SIG-M5 (cell line): ENCODE measurements around the gene SLITRK4.

Experiments
- DNase-seq: peaks from one replicate; lab custom pipeline; 2025; lab: John Stamatoyannopoulos, UW

SLITRK4 gene, protein sequence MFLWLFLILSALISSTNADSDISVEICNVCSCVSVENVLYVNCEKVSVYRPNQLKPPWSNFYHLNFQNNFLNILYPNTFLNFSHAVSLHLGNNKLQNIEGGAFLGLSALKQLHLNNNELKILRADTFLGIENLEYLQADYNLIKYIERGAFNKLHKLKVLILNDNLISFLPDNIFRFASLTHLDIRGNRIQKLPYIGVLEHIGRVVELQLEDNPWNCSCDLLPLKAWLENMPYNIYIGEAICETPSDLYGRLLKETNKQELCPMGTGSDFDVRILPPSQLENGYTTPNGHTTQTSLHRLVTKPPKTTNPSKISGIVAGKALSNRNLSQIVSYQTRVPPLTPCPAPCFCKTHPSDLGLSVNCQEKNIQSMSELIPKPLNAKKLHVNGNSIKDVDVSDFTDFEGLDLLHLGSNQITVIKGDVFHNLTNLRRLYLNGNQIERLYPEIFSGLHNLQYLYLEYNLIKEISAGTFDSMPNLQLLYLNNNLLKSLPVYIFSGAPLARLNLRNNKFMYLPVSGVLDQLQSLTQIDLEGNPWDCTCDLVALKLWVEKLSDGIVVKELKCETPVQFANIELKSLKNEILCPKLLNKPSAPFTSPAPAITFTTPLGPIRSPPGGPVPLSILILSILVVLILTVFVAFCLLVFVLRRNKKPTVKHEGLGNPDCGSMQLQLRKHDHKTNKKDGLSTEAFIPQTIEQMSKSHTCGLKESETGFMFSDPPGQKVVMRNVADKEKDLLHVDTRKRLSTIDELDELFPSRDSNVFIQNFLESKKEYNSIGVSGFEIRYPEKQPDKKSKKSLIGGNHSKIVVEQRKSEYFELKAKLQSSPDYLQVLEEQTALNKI

GRCh38 chrX:143635915-143636314, at the start of gene SLITRK4:
TSS of gene SLITRK4 (minus strand) at chrX:143636101. CDS start at chrX:143631108, 4,993 bp downstream.
- DNase-seq: no peak

- DNase-seq: no peak
Observed at GRCh38 chrX:143683486-143683885, 47.6 kb upstream of the SLITRK4 start.

DNA sequence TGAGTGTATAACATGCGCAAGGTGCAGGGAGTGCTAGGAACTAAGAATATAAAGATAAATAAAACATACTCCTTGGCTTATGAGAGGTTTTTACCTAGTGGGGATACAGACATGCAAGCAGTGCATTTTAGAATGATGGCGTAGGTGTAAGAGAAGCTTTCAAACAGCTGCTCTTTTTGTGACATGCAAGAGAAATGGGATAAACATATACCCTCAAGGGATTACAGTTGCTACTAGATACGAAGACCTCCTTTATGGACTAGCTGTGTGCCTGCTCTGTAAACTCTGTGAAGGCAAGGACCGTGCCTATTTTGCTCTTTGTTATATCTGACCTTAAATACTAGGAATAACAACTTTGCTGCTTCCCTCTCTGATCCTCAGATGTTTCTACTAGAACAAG, 39.0 kb upstream of the SLITRK4 start:
- DNase-seq: no peak

- no peak for DNase-seq
Observed at GRCh38 chrX:143669395-143669794, 33.5 kb upstream of the SLITRK4 start.

DNA sequence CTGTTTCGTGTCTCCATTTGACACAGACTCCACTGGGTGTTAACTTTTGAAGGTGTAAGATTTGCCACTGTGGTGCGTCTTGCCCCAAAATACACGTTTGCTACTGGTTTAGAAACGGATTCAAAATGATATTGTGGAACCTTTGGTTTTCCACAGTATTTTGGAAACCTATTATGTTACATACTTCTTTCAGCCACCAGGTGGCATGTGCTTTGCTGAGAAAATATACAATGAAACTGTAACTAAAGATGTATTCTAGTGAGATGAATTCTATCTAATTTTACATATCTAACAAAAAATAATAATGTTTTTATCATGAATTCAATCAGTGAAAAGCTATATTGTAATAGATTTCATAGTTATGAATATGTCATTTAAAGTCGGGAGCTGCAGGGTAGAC, 28.4 kb upstream of the SLITRK4 start:
- no peak for DNase-seq

DNA sequence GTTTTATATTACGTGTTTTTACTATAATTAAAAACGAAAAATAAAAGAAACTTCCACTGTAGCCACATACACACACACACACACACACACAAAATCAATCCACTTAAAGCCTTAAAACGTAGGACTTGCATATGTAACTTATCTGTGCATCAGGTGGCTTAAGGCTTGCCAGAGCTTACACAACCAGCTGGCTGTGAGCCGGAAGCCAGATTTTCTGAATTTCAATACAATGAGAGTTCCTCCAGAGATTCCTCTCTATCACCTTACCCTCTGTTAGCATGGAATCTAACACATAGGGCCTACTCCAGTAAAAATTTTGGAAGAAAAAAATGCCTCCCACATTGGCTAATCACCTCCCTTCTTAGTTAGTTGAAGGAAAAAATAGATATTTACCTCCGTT, 27.9 kb upstream of the SLITRK4 start:
- no peak for DNase-seq

- DNase-seq: no peak
Observed at GRCh38 chrX:143661286-143661685, 25.4 kb upstream of the SLITRK4 start.

- DNase-seq: no peak
Observed at GRCh38 chrX:143648705-143649104, 12.8 kb upstream of the SLITRK4 start.

- DNase-seq: no peak
Observed at GRCh38 chrX:143642426-143642825, 6.5 kb upstream of the SLITRK4 start.

- no peak for DNase-seq
Observed at GRCh38 chrX:143636831-143637230, 930 bp upstream of the SLITRK4 start.

DNA sequence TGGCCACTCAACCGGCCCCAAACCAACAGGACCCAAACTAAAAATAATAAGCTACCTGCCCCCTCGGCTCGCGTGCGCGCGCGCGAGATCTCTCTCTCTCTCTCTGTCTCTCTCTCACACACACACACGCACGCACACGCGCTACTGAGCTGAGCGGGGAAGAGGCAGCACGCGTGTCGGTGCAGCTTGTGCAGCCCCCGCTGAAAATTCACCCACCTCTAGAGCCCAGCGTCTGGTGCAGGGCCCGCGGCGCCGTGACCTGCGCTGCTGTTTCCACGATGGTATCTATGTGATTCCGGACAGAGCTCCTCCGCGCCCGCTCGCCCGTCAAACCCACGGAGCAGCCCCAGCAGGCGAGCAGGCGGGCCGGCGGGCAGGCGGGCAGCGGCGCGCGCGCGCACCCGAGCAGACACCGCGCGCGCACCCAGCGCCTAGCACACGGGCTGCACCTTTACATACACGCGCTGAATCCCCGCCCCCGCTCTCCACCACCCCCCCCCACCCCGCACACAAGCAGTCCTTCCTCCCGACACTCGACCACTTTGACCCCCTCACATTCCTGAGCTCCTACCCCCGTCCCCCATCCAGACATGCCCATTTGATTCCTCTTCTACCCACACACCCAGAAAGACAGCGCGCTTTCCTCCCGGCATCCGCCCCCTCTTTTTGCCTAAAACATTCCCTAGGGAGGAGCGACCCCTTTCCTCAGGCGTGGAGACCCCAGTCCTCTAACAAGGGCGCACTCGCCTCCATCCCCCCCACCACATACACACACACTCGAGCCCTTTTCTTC, 1.0 kb downstream of the SLITRK4 start:
- DNase-seq: no peak

DNA sequence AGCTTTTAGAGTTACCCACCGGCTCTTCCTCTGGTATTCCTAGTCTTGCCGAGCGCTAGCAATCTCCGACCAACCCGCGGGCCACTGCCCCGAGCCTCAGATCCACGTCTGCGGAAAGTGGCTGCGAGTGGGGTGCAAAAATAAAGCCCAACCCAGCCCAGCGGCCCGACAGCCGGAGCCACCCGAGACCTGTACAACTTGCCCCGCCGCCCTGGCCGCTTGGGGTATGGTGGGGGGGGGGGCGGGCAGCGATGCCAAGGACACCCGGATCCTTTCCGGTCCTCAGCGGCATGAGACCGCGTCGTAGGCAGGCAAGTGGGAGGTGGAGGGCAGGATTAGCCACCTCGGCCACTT, 1.6 kb downstream of the SLITRK4 start:
- no peak for DNase-seq

GRCh38 chrX:143633461-143634308, 2.2 kb downstream of the SLITRK4 start:
- no peak for DNase-seq

- no peak for DNase-seq
Observed at GRCh38 chrX:143632625-143633410, 3.1 kb downstream of the SLITRK4 start.

DNA sequence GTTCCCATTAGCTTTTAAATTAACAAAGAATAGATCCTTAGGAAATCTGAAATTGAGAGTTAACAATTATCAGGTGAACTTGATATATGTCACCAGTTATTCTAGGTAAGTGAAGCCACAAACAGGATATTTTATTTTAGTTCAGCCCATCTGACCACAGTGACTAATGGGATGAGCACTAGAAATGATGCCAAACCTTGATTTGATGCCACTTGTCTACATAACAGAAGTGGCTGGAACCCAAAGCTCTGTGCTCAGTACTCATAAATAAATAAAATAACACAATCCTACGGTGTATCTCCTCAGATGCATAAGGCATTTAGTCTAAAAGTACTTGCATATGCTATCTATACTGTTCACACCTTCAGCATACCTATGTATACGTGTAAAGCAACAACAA, 12.2 kb downstream of the SLITRK4 start:
- no peak for DNase-seq

- DNase-seq: no peak
Observed at GRCh38 chrX:143621276-143621675, 14.6 kb downstream of the SLITRK4 start.

DNA sequence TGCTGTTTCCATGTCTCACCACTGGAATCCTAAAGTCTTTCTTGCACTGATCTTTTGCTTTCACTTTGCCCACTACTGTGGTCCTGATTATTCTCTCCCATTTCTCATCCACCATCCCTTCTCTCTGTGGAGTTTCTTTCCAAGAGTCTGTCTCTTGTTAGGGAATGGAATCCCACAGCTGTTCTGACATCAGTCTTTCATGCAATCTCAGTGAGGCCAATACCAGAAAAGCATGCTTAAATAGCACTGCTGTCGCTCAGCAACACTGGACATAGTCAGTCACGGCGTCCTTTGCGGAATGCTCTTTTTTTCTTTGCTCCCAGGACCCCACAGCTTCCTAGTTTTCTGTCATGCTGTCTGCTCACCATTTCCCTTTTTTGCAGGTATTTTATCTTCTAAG, 20.1 kb downstream of the SLITRK4 start:
- DNase-seq: no peak

DNA sequence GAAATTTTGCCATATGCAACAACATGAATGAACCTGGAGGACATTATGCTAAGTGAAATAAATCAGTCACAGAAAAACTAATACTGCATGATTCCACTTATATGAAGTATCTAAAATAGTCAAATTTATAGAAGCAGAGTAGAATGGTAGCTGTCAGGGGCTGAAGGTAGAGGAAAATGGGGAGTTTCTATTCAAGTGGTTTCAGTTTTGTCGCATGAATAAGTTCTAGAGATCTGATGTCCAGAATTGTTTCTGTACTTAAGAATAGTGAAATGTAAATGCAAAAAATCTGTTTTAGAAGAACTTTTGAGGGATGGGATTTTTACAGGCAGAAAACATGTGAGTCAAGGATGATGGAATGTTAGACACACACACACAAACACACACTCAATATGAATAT, 34.1 kb downstream of the SLITRK4 start:
- DNase-seq: no peak

DNA sequence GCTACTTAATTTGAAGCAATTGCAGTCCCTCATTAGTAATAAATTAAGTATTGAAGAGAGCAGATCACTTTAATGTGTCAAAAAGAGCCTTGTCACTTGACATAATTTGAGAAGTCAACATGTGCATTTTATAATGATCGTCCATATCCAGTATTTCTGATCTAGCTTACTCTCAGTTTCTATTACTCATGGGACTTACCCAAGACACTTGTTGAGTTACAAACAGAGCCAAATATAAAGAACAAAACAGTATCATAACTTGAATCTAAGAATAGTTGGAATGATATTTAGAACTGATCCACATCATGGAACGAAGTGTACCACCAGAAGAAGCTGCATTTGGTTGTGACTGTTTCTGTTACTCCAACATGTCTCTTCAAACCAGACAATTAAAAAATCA, 54.7 kb downstream of the SLITRK4 start:
- no peak for DNase-seq

- DNase-seq: no peak
Observed at GRCh38 chrX:143580266-143580665, 55.6 kb downstream of the SLITRK4 start.
